ENCODE measurements around the gene GARIN5B.
A peak's percentile ranks its signal among the peaks of the same experiment; 100 is the strongest.
"Not testable (repeated sequence)": the region's sequence is repeated elsewhere in the genome, so short reads cannot be mapped to it uniquely, and the experiment has no call there.

Gene GARIN5B

DNA sequence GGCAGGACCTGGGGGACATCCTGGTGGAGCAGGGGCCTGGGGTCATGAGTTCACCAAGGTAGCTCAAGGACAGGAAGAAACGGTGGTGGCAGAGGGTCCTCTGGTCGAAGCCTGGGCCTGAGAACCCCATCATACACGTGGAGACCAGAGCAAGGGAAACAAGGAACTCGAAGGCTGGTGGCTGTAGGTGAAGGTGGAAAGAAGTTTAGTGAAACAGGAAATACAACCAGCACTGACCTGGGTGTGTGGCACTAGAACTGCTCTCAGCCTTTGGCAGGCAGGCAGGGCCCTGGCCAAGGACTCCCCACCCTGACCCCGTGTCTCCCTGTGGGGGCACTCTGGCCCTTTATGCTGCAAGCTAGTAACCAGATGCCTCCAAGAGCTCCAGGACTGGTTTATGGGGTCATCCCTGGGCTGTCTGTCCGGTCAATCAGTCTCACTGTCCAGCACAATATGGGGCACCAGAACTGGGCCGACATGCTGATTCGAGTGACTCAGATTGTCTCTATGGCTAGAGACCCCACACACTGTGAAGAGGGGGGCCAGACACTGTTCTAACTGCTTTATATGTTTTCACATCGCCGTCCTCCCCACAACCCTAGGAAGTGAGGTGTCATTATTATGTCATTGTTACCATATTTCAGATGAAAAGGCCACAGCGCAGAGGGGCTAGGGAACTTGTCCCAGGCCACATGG, 12.3 kb downstream of the GARIN5B start:
- DNase-seq (ENCODE audit: low read depth in 2 of 2): no peak

DNA sequence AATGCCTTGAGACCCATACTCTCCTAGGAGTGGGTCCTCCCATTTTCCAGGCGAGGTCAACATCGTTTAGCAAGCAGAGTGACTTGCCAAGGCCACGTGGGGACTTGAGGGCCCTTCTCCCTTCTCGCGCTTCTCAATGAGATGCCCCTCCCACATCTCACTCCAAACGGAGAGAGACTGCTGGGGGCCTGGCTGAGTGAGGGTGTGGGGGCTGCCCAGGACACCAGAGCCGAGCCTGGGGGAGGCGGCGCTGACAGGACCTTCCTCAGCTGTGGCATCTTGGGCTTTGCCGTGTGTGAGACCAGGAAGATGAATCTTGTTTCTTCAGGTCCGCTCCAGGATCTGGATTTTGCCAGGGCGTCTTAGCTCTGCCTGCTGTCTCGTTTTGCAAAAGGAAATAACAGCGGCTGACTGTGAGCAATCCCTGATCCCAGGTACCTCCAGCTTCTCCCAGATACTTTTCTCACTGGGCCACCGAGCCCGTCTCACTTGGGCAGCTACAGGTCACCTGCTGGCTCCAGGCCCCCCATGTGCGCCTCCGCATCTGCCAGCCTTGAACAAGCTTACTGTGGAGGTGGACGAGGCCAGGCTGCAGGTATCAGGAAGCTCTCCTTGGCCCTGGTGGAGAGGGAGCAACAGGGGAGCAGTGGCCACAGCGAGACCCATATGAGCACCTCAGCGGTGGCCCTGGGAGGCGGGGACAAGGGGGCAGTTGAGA, 14.6 kb downstream of the GARIN5B start:
- DNase-seq (ENCODE audit: low read depth in 2 of 2): no peak

DNA sequence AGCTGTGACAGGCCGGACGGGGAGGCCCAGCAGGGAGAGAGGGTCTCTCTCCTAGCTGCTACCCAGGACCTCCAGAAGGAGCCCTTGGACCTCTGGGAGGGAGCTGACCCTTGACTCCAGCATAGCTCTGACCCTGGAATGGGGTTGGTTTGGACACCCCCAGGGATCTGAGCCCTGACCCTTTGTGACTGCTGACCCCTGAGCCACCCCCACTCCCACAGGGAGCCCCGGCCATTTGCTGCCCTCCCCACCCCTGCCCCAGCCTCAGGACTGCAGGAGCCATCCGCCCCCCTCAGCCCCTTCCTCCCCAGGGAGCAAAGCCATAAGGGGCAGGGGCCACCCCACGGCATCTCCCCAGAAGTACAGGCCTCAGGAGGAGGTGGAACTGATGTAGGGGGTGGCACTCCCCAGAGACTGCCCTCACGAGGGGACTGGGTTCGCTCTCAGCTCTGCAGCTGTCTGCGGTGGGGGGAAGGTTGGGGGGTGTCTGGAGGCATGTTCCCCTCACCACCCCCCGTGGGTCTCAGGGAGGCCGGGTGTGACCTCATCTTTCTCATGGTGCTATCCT, 15.5 kb downstream of the GARIN5B start:
- DNase-seq (ENCODE audit: low read depth in 2 of 2): no peak

DNA sequence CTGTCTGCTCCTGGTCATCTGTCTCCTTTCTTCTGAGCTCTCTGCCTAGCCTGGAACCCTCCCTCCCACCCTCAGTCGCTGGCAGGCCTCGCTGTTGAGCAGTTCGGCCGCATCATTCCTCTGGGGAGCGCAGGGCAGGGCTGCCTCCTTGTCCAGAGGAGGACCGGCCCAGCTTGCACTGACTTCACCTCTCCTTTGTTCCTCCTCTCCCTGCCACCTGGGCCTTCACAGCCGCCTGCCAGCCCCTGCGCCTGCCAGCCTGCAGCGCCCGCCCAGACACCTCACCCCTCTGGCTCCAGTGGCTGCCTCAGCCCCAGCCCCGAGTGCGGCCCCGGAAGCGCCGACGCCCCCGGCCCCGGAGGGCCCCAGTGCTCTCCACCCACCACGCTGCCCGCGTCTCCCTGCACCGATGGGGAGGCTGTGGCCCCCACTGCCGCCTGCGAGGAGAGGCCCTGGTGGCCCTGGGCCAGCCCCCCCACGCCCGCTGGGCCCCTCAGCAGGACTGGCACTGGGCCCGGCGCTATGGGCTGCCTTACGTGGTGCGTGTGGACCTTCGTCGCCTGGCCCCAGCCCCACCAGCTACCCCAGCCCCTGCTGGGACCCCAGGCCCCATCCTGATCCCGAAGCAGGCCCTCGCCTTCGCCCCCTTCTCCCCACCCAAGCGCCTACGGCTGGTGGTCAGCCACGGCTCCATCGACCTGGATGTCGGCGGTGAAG, 16.2 kb downstream of the GARIN5B start:
- no peak for DNase-seq (ENCODE audit: low read depth in 2 of 2)

DNA sequence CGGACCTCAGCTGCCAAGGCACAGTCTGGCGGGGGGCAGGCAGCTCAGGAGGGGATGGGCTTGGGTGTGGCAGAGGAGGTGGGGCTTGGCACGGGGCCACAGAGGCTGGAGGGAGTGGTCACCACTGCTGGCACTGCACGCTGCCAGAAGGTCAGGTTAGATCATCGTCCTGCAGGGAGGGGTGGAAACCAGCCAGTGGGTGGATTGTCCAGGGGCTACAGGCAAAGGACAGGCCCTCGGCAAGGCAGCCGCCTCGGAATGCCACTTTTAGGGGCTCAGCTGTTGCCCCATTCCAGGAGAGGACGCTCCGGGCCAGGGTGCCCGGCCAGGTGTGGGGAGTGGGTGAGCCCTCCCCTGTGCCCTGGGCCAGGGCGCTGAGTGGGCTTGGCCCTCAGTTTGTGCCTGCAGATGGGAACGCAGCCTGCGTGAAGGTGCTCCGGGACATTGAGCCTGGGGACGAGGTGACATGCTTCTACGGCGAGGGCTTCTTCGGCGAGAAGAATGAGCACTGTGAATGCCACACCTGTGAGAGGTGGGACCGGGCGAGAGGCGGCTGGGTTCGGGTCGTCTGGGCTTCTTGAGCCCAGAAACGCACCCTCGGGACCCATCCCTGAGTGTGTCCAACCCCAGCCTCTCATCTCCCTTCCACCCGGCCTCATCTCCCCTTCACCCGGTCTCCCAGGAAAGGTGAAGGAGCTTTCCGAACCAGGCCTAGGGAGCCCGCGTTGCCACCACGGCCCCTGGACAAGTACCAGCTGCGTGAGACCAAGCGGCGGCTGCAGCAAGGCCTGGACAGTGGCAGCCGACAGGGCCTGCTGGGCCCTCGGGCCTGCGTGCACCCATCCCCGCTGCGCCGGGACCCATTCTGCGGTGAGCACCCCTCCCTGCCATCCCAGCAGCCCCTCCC, 17.0 kb downstream of the GARIN5B start:
- DNase-seq (ENCODE audit: low read depth in 2 of 2): no peak

DNA sequence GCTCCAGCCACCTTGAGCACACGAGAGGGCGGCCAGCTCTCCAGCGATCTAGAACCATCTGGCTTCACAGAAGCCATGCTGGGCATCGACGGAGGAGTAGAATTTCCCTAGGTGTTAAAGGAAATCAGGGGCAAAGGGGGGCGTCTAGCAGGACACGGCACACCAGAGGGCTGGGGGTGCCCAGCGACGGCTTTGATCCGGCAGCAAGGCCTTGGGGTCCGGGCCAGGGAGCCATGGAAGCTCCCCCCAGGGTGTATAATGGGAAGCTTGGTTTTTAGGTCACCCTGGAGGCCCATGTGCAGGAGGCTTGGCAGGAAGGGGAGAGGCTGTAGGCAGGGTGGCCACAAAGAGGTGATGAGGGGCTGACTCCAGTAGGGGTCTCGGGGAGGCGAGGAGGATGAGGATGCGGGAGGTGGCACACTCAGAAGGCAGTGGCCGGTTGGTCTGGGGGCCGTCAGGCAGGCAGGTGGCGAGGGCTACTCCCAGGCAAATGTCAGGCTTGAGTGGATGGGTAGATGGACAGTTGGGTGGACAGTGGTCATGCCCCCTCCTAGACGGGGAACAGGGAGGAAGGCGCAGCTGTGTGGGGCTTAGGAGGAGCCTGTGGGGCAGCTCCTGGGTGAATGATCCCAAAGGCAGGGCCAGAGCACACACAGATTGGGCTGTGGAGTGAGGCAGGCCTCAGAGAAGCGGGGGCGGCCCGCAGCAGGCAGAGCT, 17.8 kb downstream of the GARIN5B start:
- no peak for DNase-seq (ENCODE audit: low read depth in 2 of 2)

DNA sequence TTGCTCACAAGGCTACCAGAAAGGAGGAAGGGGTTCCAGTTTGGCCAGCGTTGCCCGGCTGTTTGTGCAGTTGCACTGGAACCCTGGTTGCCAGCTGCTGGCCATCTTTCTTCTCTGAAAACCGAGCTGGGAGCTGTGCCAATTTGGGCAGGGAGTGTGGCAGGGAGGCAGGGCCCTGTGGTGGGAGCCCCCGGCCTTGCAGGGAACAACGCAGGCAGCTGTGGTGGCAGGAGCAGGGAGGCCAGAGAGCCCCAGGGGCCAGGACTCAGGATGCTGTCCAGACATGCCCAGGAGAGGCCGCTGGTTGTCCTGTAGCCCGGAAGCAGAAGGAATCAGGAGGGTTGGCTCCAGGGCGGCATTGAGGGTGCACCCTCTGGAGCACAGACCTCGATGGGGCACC, 18.6 kb downstream of the GARIN5B start:
- DNase-seq (ENCODE audit: low read depth in 2 of 2): no peak

DNA sequence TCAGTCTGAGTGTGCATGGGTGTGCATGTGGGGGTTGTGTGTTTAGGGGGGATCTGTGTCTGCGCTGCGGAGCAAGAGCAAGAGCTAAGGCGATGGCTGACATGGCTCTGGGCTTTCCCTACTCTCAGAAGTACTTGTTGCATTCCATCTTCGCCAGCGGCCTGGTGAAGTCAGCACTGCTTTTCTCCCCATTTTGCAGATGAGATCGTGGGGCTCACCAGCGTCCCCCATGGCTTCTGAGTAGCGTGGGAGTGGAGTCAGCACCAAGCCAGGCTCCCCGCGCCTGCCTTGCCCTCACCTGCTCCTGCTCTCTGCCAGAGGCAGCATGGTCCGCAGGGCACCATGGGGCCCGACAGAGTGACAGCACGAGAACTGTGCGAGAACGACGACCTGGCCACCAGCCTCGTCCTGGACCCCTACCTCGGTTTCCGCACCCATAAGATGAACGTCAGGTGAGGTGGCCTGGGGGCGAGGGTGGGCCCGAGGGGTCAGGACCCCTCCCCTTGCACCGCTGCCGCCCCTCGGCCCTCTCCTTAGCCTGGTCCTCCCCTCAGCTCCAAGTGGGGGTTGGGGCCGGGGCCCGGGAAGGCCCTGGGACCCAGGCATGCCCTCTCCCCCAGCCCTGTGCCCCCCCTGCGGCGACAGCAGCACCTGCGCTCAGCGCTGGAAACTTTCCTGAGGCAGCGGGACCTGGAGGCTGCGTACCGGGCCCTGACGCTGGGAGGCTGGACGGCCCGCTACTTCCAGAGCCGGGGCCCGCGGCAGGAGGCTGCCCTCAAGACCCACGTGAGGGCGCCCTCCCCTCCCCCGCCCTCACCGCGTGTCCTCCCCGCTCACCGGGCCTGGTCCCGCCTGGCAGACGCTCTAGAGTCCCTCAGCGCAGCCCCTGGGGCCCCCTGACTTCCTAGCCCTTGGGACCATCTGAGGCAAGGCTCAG, 21.2 kb downstream of the GARIN5B start:
- DNase-seq (ENCODE audit: low read depth in 2 of 2): no peak

DNA sequence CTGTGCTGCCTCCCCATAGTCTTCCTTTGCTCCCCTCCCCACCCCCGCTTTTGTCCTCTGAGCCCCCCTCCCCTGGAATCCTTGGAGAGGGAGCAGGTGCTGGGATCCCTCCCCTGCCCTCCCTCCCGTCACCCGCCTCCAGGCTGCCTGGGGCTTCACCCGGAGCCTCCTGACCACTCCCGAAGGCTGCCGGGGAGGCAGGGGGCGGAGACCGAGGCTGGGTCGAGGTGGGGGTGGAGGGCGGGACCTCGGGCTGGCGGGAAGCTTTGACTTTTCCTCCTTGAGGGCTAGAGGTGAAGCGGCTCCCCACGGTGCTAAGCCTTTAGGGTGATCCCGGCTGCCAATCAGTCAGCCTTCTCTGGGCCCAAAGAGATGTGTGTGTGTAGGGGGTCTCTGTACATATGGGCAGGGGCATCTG, 21.9 kb downstream of the GARIN5B start:
- DNase-seq (ENCODE audit: low read depth in 2 of 2): peak; percentile 65 to 71

DNA sequence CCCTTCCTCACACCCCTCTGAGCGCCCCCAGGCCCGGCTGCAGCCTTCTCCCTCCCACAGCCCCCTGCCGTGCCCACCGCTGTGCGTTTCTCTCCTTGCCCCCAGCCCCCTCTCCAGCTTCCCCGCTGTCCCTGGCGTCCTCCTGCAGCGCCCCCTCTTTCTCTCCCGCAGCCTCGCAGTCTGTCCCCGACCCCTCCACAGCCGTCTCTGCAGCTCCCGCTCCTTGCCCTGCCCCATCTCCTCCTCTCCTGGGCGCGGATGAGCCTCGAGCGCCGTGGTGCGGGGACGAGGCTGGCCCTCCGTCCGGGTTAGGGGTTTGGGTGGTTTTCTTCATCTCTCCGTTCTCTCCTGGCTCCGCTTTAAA, 22.3 kb downstream of the GARIN5B start:
- no peak for DNase-seq (ENCODE audit: low read depth in 2 of 2)

DNA sequence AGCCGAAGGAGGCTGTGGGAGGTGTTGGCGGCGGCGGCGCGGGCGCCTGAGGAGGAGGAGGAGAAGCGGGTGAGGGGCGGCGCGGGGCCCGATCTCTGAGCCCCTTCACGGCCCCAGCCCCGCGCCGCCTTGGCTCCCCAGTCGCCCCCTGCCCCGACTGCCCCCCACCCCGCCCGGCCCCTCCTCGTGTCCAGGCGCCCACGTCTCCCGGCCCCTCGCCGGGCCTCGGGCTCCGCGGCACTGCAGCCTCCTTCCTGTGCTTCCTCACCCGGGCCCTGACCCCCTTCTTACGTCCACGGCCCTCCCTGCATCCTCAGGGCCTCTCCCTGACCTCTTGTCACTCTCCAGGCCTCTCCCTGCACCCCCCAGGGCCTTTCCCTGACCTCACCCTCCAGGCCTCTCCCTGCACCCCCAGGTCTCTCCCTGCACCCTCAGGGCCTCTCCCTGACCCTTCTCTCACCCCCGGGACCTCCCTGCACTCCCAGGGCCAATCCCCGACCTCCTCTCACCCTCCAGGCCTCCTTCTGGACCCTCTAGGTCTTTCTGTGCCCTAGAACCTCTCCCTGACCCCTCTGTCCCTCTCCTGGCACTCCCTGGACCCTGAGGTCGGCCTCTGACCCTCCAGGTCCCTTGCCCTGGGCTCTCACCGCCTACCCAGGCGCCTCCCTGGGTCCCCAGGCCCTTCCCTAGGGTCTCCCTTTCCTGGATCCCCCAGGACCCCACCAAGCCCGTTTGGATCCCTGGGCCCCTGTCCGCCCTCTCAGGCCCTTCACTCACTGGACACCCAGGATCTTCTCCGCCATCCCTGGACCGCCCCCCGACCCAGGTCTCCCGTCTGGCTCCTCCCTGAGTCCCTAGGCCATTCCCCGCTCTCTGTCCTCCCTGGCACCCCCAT, 22.9 kb downstream of the GARIN5B start:
- no peak for DNase-seq (ENCODE audit: low read depth in 2 of 2)

DNA sequence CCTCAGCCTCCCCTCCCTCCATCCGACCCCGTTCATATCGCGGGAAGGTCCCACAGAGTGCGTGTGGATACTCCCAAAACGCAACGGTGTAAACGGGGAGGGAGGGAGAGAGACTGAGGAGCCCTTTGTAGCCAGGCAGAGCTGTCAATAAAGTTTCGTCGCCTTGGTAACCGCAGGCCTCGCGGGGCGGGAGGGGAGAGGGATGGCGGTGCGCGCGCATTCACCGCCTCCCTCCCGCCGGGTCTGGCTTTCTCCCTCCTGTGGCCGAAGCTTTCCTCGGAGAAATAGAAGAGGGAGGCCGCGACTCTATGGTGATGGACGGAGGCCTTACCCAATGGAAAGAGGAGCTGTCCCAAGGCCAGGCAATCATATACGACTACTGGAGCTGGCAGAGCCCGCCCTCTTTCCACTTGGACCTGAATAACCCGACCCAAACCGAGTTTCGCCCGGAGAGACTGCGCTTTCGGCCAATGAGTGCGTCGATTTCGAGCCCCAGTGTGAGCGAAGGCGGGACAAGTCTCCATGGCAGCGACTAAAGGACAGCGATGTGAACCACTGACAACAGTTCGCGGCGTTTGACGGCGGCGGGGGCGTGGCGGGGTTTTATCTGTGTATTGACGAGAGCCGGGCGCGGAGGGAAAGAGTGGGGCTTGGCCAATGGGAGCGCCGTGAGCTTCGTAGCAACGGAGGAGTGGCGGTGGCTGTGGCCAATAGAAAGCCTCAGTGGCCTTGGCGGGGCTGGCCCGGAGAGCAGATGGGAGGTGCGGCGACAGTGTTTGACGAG, 23.8 kb downstream of the GARIN5B start, which contains the start of gene KMT5C:
TSS of gene KMT5C (plus strand) at position 772 of the 784 bp plus-strand sequence. CDS start 2,061 bp downstream, outside the sequence.
- peak; percentile 100 for DNase-seq (ENCODE audit: low read depth in 2 of 2)

DNA sequence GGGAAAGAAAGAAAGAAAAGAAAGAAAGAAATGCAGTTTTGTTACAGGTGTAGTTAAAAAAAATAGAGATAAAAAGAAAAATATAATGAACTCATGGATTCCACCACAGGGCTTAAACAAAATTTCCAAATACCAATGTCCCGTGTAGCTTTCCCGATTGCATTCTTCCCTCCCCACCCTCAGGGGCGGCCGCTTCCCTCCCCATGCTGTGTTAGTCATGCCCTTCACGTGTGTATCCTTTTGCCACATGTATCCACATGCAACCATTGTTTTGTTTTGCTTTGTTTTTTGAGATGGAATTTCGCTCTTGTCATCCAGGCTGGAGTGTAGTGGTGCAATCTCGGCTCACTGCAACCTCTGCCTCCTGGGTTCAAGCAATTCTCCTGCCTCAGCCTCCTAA, 27.0 kb downstream of the GARIN5B start:
- no peak for DNase-seq (ENCODE audit: low read depth in 2 of 2)

DNA sequence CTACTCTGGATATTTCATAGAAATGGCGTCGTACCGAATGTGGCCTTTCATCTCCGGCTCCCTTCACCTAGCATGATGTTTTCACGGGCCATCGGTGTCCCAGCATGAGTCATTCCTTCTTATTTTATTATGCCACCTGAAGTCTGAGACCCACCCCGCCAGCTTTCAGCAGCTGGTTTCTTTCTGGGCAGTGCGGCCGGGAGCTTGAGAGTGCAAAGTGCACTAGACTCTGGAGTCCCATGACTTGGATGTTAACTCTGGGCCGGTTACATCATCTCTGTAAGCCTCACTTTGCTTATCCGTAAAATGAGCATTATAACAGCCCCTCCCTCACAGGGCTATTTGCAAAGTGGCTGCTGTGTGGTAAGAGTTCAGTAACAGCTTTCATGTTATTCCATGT, 29.2 kb downstream of the GARIN5B start:
- DNase-seq (ENCODE audit: low read depth in 2 of 2): no peak

DNA sequence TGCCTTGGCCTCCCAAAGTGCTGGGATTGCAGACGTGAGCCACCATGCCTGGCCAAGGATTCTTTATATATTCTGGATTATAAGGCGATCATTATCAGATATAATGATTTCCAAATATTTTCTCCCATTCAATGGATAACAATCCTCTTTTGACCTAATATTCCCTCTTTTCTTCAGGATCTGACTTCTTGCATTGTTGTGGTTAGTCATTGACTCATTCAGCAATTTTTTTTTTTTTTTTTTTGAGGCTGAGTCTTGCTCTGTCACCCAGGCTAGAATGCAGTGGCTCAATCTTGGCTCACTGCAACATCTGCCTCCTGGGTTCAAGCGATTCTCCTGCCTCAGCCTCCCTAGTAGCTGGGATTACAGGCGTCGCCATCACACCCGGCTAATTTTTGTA, 33.3 kb downstream of the GARIN5B start:
- not testable (repeated sequence) for DNase-seq (ENCODE audit: low read depth in 2 of 2)

DNA sequence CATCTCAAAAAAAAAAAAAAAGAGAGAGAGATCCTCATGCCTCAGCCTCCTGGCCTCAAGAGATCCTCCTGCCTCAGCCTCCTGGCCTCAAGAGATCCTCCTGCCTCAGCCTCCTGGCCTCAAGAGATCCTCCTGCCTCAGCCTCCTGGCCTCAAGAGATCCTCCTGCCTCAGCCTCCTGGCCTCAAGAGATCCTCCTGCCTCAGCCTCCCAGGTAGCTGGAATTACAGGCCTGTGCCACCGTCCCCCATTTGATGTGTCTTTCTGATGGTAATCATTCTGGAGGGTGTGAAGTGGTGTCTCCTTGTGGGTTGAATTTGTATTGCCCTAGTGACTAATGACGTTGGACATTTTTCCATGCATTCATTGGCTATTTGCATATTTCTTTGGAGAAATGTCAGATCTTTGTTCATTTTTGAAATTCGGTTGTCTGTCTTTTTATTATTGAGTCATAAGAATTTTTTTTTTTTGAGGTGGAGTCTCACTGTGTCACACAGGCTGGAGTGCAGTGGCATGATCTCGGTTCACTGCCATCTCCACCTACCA, 34.2 kb downstream of the GARIN5B start:
- DNase-seq (ENCODE audit: low read depth in 2 of 2): not testable (repeated sequence)

DNA sequence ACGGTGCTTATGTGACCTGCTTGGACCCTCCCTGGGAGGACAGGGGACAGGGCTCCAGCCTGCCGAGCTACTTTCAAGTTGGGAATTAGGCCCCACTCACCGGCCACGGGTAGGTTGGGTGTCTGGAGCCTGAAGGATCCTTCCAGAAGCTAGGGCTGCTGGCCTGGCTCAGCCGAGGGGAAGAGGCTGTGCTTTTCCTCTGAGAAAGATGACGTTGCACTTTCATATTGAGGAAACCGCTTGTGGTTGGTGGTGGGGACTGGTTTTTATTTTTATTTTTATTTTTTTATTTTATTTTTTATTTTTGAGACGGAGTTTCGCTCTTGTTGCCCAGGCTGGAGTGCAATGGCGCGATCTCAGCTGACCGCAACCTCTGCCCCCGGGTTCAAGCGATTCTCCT, 37.9 kb downstream of the GARIN5B start, which contains the start of gene TMEM150B:
TSS of gene TMEM150B (minus strand) at position 170 of the 400 bp plus-strand sequence. CDS start 4,305 bp downstream, outside the sequence.
- no peak for DNase-seq (ENCODE audit: low read depth in 2 of 2)
